Measurements from ENCODE around the gene GLI3. TPM values are rescaled to one million over a fixed set of nuclear protein-coding genes. Genes with fewer than 3 reads are reported as not detected.

The GLI3 gene
- polyA plus RNA-seq, 1 of the 3 experiments (the other 2 are of a cell fraction): 0.08 TPM

- no peak for TF ChIP-seq REST (IDR thresholded peaks at IDR 0.05; ENCODE audit: low read depth, low read length)
- TF ChIP-seq IRF3 (IDR thresholded peaks at IDR 0.05; ENCODE audit: low read depth, low read length): no peak
- TF ChIP-seq TCF12 (IDR thresholded peaks at IDR 0.05): no peak
- TF ChIP-seq ELF1 (IDR thresholded peaks at IDR 0.05): no peak
- no peak for TF ChIP-seq FOXM1 (IDR thresholded peaks at IDR 0.05; ENCODE audit: low read depth)
- no peak for TF ChIP-seq CHD2 (IDR thresholded peaks at IDR 0.05; ENCODE audit: low read length, partially characterized antibody)
- TF ChIP-seq FOXJ3 (CRISPR knock-in tag; IDR thresholded peaks at IDR 0.05): no peak
These were observed 75.9 kb downstream of the GLI3 start (continued) for GRCh38 chr7:42161110-42161509.

- Histone ChIP-seq H3K36me3 (replicated peaks in 1 of 2; ENCODE audit: control insufficient read depth in 1 of 2, insufficient read depth in 2 of 2, low read length in 1 of 2) (no peaks in the 10 kb centered on the region), H3K27ac (ENCODE audit: low read depth in 2 of 2, low read length in 1 of 2) (no peak overlapping the region), H3K27me3 (ENCODE audit: insufficient read depth) (peaks cover 49% of the 10 kb centered on the region), H3K4me2 (no peak overlapping the region), H3K9me2 (no peaks in the 10 kb centered on the region), H2AFZ (ENCODE audit: low read depth) (no peak overlapping the region), H3K9me3 (no peaks in the 10 kb centered on the region), H3K9ac (no peak overlapping the region), H3K4me3 (ENCODE audit: low read depth in 2 of 2, low read length in 1 of 2) (no peak overlapping the region), H4K20me1 (ENCODE audit: insufficient read depth) (no peaks in the 10 kb centered on the region; the same call in 1 of the 2 replicates), H3F3A (replicated peaks; ENCODE audit: insufficient read depth) (no peaks in the 10 kb centered on the region), H3K4me1 (ENCODE audit: control insufficient read depth in 1 of 2, insufficient read depth in 2 of 2, low read depth in 1 of 2, low read length in 1 of 2) (no peaks in the 10 kb centered on the region), H3K79me2 (ENCODE audit: insufficient read depth) (no peaks in the 10 kb centered on the region)
- POLR2A ChIA-PET: no interaction called here
- WGBS (ENCODE audit: low lambda C conversion rate): 23% methylated on average over 3 of the region's 3 CpGs
- TF ChIP-seq NRF1 (IDR thresholded peaks at IDR 0.05; ENCODE audit: low read depth, low read length): no peak
- TF ChIP-seq FOSL2 (IDR thresholded peaks at IDR 0.05; ENCODE audit: borderline replicate concordance, low read depth): no peak
- DNase-seq: no peak
- CTCF ChIA-PET: interaction anchor here (1.0 kb wide), 1 partner anchor 34 kb away, joined by 3 read pairs; no protein-coding TSS in a partner anchor
These were observed 77.9 kb downstream of the GLI3 start for GRCh38 chr7:42159130-42159529.

GRCh38 chr7:42156967-42157721 lies 79.9 kb downstream of the GLI3 start:
- H3K9ac ChIP-seq: no peak overlapping the region
- no peaks in the 10 kb centered on the region for H3K9me3 ChIP-seq
- TF ChIP-seq CTCF (IDR thresholded peaks at IDR 0.05): no peak
- TF ChIP-seq USF1 (IDR thresholded peaks at IDR 0.05; ENCODE audit: borderline replicate concordance, low read depth): no peak
- no peak for TF ChIP-seq POLR2AphosphoS5 (IDR thresholded peaks at IDR 0.05; ENCODE audit: low read depth, low read length)
- TF ChIP-seq MXI1 (IDR thresholded peaks at IDR 0.05; ENCODE audit: low read depth, low read length): no peak
- TF ChIP-seq ELF1 (IDR thresholded peaks at IDR 0.05): no peak
- H3K27ac ChIP-seq (ENCODE audit: low read depth in 2 of 2, low read length in 1 of 2): no peak overlapping the region
- no peaks in the 10 kb centered on the region; the same call in 1 of the 2 replicates for H4K20me1 ChIP-seq (ENCODE audit: insufficient read depth)
- no peaks in the 10 kb centered on the region for H3K79me2 ChIP-seq (ENCODE audit: insufficient read depth)
- H3K4me3 ChIP-seq (ENCODE audit: low read depth in 2 of 2, low read length in 1 of 2): no peak overlapping the region
- POLR2A ChIA-PET: no interaction called here
- H3K36me3 ChIP-seq (replicated peaks in 1 of 2; ENCODE audit: control insufficient read depth in 1 of 2, insufficient read depth in 2 of 2, low read length in 1 of 2): no peaks in the 10 kb centered on the region
- H3K27me3 ChIP-seq (ENCODE audit: insufficient read depth): peaks cover 69% of the 10 kb centered on the region
- CTCF ChIA-PET: interaction anchor here (0.6 to 1.3 kb wide), 2 partner anchors 28 to 1140 kb away, joined by 3 to 5 read pairs; no protein-coding TSS in a partner anchor
- H2AFZ ChIP-seq (ENCODE audit: low read depth): no peak overlapping the region
- no peaks in the 10 kb centered on the region for H3K9me2 ChIP-seq
- H3F3A ChIP-seq (replicated peaks; ENCODE audit: insufficient read depth): no peaks in the 10 kb centered on the region
- no peak for DNase-seq
- no peak overlapping the region for H3K4me2 ChIP-seq
- 10% methylated on average over 6 of the region's 6 CpGs for WGBS (ENCODE audit: low lambda C conversion rate)
- H3K4me1 ChIP-seq (ENCODE audit: control insufficient read depth in 1 of 2, insufficient read depth in 2 of 2, low read depth in 1 of 2, low read length in 1 of 2): no peaks in the 10 kb centered on the region

Data from SK-N-SH (cell line).